GM19025 (cell line): Measurements from ENCODE around the gene AURKAIP1.
A peak's percentile ranks its signal among the peaks of the same experiment; 100 is the strongest.
"Not testable (repeated sequence)": the region's sequence is repeated elsewhere in the genome, so short reads cannot be mapped to it uniquely, and the experiment has no call there.

Source experiments
- ATAC-seq: cut with Tn5 transposase; IDR thresholded peaks from one replicate; pipeline ENCODE4 v1.9.1; 2021; ENCODE audit warnings: mild to moderate bottlenecking, low read depth, moderate library complexity; ENCODE audit not compliant: unreplicated experiment

The AURKAIP1 gene

DNA sequence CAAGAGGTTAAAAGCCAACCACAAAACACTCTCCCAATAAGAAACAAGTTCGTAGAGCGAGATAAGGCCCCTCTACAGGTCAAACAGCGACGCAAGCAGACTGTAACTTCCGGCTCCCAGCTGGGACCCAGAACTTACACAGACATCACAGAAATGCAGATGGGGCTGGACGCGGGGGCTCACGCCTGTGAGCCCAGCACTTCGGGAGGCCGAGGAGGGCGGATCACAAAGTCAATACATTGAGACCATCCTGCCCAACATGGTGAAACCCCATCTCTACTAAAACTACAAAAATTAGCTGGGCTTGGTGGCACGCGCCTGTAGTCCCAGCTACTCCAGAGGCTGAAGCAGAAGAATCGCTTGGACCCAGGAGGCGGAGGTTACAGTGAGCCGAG, 13.1 kb upstream of the AURKAIP1 start:
- ATAC-seq: no peak

DNA sequence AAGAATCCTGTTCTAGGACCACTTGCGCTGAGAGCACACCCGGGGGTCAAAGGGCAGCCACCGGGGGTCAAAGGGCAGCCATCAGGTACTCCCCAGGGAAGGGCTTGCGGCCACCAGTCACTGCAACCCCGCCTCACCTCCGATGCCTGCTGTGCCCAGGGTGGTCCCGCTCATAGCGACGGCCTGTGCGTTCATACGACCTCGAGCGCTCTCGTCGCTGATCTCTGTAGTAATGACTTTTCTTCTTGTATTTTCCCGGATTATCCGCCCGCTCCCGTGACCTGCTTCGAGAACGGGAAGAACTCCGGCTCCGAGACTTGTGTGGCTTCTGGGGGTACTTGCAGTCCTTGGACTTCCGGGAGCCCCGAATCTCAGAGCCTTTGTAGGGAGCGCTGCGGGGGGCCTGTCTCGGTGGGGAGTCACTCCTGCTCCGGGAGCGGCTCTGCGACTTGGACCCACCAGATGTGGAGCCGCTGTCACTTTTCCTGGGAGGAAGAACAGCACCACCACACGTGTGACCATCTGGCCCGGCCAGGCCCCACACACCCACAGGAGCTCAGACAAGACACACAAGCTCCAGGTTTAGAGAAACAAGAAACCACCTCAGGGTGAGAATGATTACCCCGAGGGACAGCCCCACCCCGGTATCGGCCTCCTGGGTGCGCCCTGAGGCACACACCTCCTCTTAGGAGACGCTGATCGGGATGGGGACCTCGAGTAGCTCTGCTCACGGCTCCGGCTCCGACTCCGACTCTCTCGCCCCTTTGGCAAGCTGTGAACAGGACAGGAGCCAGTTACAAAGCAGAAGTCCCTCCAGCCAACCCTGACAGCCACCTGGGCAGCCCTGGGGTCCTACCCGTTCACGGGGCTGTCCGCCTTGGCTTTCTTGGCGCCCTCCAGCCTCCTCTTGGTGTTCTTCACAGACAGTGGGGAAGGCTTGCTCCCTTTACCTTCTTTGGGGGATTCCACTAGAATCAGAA, 12.4 kb upstream of the AURKAIP1 start:
- no peak for ATAC-seq

DNA sequence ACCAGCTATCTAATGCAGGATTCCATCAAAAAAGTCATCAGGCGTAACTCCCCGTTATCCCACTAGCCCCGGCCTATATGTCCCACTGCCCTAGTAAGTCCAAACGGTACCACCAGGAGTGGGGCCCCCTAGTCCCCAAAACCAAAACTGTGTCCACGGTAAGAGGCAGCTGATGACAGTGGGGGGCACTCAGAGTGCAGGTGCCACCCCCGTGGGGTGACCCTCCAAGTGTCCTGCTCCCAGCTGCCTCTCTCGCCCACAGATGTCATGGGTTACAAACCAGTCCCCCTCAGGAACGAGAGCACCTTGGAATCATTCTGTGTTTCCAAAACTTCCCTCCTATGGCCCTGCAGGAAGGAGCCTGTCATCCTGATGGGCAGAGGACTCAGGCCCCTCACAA, 10.9 kb upstream of the AURKAIP1 start:
- no peak for ATAC-seq

DNA sequence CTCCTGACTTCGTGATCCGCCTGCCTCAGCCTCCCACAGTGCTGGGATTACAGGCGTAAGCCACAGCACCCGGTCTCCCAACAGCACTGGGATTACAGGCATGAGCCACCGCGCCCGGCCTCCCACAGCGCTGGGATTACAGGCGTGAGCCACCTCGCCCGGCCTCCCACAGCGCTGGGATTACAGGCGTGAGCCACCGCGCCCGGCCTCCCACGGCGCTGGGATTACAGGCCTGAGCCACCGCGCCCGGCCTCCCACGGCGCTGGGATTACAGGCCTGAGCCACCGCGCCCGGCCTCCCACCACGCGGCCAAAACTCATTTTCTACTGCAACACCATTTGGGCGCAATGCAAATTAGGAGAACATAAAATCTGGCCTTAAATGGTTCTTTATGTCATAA, 10.3 kb upstream of the AURKAIP1 start:
- not testable (repeated sequence) for ATAC-seq

DNA sequence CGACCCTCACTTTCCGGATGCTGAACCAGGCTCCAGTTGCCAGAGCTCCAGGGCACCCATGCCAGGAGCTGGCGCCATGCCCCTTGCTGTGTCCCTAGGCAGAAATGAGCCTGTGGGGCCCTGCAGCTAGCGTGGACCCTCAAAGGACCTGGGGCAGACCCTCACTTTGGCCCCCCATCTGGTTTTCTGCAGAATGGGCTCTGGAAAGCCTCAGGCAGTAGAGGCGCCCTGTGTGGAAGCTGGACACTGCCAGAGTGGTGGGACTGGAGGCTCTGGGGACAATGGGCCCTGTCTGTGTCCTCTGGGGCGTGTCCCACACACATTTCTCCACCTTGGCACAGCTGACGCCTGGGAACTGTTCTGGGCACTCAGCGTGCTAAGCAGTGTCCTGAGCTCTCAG, 6.3 kb upstream of the AURKAIP1 start:
- ATAC-seq: no peak

DNA sequence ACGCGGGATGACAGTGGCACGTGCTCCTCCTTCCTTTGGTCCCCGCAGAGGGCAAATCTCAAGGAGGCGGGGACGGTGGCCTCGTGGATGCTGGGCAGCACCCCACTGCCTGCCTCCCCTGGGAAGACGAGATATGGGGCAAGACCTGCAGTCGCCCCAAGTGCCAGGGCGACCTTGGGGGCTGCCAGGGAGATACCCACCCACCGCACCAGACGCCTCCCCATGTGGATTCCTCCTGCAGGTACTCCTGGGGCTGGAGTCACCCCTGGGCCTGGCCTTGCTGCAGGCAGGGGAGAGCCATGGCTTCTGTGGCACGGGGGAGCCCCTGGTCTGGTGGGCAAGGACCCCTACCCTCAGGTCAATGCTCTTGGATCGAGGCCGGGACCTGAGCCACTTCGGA, 5.9 kb upstream of the AURKAIP1 start:
- ATAC-seq: no peak

DNA sequence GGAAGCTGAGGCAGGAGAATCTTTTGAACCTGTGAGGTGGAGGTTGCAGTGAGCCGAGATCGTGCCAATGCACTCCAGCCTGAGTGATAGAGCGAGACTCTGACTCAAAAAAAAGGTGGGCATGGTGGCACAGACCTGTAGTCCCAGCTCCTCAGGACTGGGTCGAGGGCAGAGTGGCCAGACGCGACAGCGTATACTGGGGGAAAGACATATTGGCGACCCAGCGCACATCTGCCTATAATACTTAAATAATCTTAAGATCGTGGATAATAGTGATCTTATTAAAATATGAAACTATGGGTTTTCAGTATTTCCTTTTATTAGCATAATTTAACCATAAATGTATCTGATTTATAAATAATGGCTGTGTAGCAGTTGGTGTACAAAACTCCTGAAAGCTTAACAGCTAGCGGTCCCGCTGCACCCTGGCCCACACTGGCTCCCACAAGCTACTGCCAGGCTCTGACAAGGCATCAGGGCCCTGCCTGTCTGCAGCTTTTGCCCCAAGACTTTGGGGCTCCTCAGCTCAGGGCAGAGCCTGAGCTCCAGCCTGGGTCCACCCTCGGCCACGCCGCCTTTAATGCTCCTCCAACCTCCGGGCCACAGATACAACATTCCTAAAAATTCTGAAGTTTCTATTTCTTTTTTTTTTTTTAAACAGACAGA, 2.7 kb upstream of the AURKAIP1 start:
- ATAC-seq: no peak

DNA sequence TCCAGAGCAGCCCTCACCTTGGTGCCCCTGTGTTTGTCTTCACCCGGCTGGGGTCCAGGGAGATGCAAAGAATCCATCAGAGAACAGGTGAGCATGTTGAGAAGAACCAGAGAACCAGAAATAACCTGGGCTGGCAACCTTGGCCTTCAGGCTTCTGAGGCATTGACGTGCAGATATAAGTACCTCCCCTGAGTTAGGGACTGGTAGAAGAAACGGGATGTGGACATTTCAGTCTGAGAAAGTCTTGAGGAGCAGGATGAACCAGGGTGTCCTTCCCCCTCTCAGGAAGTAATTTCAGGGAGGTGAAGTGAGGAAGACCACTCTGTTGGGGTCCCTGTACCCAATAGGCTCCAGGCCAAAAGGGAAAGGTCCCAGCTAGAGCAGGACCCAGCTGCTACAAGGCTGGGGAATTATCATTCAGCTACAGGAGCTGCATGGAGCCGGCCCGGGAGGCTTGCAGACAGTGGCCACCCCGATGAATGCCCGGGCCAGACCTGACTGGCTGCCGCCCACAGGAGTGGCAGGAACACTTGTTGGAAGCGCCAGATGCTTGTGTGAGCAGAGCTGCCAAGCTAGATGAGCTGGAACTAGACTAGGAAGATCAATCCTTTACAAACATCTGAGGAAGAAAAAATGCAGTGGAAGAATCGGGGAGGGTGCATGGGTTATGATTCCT, 1.7 kb upstream of the AURKAIP1 start:
- ATAC-seq: no peak

DNA sequence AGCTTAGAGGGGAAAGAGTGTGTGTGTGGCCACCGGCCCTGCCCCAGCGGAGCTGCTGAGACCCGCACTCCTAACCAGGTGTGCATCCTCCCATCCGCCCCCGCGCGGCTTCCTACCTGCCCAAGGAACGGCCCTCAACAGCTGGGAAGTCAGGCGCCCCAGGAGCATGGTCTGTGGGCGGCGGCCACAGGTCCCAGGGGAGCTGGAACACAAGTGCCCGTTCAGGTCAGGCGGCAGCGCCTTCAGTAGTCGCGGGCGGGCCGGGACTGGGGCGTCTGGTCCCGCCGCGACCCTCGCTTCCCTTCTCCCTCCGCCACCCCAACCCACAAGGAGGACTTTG, 448 bp downstream of the AURKAIP1 start:
- ATAC-seq: peak; percentile 6

DNA sequence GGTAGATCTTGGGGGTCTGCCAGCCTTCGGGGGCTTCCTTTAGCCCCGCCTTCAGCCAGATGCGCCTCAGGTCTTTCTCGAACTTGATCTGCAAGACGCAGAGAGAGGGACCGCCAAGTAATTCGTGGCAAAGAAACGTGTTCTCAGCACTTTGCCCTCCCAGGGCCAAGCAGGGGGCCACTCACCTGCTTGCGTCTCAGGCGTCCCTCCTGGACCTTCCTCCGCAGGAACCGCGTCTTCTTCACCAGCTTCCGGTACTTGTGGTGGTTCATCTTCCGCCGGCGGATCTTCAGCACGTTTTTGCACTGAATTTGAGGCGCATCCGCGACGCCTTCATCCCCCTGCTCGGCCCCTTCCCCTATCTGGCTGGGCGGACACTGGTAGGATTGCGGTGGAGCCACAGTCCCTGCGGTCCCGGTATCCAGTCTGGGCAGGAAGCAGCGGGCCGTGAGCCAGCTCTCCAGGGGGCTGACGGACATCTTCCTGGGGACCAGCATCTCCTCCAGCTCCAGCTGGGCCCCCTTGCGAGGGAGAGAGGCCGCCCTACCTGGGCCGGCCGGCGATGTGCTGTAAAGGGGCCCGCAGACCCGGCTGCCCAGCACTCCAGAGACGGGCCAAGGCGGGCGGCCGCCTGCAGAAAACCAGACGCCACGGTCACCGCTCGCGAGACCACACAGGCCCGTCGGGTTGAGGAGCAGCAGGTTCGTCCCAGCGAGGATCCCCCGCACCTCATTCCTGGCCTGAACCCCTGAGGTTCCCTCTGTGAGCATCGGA, 1.0 kb downstream of the AURKAIP1 start:
- ATAC-seq: no peak

DNA sequence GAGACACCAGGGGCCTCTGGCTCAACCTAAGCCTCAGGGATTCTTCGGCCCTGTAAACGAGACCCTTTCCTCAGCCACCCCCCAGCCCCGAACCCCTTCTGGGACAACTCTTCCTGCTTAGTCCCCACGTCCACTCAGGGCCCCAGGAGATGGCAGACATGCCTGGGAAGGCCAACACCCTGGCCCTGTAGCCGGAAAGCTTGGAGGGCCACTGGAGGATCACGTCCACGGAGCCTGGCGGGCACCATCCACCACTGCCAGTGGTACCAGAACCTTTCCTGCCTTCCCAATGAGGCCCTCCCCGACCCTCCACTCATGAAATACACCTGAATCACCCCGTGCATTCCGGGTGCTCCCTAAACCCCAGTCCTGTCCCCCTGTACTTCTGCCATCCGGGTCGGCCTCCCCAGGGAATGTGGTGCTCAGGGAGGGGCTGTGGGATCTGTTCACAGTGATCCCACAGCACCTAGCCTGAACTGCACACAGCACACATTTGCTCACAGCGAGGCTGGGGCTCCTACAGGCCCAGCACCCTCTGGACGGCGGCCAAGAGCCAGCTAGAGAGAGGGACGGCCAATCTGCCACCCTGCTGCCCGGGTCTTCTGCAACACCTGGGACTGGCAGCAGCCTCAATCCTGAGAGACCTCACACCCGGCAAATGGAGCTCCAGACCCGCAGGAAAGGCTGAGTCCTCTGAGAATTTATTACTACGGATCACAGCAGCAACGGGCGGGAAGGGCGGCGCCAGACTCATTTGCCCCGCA, 1.8 kb downstream of the AURKAIP1 start:
- ATAC-seq: no peak

DNA sequence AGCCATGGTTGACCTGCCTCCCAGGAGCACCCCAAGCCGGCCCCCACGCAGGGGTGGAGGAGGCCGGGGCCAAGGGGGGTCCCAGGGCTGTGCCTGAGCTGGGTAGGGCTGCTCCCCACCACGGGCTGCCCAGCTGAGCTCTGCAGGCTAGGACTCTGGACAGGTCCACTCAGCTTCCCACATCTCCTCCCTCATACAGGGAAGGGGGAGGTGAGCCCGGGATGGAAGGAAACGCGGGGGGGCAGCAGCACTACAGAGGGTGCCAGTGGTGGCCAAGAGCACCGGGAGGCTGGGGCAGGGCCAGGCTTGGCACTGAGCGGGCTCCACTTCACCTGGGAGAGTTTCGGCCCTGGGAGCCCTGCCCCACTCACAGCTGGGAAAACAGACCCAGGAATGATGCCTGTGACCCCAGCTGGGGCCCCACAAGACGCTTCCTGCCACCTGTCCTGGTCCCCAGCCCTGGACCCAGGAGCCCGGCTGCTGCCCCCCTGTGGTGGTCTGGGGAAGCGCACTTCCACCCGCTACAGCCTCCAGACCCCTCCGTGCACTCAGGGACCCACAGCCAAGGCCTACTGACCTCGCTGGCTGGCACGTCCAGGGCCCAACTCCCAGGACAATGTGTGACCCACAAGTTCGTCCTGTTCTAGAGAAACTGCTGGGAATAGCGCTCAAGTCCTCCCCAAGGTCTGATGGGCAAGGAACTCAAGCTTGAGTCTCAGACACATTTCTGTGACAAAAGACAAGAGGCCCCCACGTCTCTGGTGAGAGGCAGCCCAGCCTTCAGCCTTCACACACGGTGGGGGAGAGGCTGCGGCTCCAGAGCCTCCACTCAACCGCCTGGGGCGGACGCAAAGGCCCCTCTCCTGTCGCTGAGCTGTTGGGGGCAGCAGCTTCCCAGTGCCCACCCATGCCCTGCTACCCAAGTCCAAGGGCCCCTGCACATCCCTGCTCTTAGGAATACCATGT, 3.0 kb downstream of the AURKAIP1 start:
- ATAC-seq: no peak

DNA sequence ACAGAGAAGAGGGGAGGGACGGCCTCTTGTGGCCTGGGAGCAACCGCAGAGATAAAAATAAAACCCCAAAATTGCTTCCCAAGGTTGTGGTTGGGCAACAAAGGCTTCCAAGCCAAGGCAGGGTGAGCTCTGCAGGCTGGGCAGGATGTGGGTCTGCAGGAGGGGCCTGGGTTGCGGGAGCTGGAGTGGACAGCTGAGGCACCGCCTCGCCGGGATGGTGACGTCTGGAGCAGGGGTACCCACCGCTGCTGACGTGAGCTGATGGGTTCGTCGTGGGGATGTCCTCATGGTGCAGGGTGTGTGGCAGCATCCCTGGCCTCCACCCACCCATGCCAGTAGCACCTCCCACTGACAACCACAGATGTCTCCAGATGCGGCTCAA, 3.7 kb downstream of the AURKAIP1 start:
- ATAC-seq: no peak

DNA sequence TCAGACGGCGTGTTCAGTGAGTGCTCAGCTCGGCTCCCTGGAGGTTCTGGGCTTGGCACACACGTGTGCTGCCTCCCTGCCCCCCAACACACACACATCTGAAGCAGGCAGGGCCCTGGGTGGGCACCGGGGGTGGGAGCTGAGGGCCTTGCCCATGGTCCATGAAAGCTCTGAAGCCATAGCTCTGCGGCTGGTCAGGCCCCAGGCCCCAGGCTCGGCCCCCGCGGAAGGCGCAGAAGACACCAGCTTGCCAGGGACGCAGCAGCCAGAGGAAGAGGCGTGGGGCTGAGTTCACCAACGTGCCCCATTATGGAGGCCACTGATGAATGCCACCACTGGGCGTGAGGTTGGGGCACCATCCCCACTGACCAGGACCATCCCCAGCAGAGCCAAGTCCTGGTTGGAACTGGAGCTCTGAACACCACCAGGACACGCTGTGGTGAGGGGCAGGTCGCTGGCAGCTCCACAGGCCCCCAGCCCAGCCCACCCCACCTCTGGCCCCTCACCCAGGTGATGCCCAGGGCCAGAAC, 4.2 kb downstream of the AURKAIP1 start:
- ATAC-seq: no peak

DNA sequence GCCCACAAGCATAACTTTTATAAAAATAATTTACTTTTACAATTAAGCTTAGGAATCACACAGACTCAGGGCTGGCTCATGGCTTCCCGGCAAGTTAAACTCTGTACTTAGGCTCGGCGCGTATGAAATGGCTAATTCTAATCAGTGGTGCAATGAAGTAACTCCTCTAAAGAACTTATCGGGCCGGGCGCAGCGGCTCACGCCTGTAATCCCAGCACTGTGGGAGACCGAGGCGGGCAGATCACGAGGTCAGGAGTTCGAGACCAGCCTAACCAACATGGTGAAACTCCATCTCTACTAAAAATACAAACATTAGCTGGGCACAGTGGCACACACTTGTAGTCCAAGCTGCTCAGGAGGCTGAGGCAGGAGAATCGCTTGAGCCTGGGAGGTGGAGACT, 4.9 kb downstream of the AURKAIP1 start:
- ATAC-seq: not testable (repeated sequence)

DNA sequence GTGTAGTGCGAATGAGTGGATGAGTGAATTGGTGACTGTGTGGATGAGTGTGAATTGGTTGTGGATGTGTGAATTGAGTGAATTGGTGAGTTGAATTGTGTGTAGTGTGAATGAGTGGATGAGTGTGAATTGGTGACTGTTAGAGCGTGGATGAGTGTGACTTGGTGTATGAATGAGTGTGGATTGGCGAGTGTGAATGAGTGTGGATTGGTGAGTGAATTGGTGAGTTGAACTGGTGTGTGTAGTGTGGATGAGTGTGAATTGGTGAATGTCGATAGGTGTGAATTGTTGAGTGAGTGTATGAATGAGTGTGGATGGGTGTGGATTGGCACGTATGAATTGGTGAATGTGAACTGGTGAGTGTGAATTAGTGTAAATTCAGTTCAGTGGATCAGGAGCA, 7.7 kb downstream of the AURKAIP1 start:
- ATAC-seq: no peak

DNA sequence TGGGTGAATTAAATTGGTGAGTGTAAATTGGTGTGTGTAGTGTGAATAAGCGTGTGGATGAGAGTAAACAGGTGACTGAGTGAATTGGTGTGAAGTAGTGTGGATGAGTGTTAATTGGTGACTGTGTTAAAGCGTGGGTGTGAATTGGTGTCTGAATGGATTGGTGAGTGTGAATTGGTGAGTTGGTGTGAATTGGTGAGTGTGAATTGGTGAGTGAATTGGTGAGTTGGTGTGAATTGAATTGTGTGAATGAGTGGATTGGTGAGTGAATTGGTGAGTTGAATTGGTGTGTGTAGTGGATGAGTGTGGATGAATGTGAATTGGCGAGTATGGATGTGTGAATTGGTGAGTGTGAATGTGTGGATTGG, 8.3 kb downstream of the AURKAIP1 start:
- ATAC-seq: no peak

DNA sequence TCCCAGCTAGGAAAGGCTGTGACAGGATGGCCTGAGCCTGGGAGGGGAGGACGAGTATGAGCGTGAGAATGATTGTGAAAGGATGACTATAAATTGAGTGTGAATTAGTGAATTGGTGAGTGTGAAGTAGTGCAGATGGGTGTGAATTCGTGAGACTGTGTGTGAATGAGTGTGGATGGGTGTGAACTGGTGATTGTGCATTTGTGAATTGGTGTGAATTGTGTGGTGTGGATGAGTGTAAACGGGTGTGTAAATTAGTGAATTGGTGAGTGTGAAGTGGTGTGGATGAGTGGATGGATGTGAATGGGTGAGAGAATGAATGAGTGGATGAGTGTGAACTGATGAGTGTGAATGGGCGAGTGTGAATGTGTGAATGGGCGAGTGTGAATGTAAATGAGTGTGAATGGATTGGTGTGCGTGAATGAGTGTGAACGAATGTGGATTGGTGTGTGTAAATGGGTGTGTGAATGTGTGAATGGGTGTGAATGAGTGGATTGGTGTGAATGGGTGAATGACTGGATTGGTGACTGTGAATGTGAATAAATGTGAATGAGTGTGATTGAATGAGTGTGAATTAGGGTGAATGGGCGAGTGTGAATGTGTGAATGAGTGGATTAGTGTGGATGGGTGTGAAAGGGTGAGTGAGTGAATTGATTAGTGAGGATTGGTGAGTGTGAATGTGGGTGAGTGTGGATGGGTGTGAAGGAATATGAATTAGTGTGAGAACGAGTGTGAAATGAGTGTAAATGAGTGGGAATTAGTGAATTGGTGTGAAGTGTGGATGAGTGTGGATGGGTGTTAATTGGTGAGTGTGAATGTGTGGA, 8.9 kb downstream of the AURKAIP1 start:
- no peak for ATAC-seq
